ENCODE data around the gene ATP5F1E.
"Not testable (repeated sequence)": the region's sequence is repeated elsewhere in the genome, so short reads cannot be mapped to it uniquely, and the experiment has no call there.

The ATP5F1E gene

DNA sequence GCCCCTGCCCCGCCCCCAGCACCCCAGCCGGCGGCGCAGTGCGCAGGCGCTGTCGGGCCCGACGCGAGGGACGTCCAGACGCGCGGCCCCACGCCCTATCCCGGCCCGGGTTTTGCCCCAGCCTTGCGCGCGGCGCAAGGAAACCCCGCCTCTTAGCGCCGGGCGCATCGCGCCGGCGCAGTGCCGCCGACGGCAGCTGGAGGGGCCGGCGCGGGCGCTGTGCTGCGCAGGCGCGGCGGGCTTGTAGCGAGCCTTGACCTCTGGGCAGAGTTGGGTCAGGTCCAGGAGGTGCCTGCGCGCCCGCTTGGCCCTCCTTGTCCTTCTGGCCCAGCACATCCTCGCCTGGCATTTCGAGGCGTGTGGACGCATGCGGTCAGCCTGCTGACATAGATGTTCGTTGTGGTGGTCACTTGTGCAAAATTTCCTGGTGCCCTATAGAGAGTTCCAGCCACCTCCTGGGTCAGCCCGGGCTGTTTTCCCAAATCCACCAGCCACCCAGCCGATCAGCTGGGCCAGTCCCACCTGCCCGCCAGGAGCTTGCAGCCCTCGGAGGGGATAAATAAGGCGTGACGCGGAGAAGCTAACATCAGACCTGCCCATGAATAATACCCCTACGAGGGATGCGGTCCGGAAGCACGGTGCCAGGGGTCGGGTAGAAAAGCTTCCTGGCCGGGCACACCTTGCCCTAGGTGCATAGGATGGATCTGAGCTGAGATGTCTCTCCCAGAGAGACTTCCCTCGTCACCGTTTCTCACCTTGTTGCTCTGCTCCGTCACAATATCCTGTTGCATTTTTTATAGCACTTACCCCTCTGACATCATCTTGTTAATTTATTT is 10.9 kb upstream of the ATP5F1E start:
- FAIRE-seq: no peak

DNA sequence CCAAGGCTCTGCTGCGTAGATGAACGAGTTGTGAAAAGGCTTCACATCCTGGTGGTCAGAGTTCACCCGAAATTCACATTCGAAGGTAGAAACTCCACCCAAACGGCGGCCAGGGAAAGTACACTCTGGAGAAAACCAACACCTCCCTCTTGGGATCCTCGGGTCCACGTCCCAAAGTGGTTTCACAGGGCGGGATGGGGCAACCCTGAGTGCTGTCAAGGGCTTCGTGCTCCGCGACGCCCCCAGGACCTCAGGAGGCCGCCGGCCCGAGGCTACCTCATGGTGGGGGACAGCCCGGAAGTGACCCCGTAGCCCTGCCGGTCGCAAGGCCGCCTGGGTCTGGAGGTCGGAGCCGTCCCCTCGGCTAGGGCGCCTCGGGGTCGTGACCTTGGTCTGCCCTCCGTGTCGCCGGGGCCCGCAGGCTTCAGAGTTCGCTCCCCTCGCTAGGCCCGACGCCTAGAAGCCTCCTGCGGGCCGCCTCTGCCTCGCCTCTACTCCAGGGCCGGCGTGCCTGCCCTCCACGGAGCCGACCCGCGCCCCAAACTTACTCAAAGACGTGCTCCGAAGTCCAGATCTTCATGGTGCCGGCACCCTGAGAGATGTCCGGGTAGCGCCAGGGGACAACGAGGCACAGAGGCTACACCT is 10.1 kb upstream of the ATP5F1E start, which contains the start of gene PRELID3B:
Gene PRELID3B (minus strand): TSS at position 636 of the 645 bp plus-strand sequence. CDS start 56 bp downstream, at position 580.
- no peak for FAIRE-seq

DNA sequence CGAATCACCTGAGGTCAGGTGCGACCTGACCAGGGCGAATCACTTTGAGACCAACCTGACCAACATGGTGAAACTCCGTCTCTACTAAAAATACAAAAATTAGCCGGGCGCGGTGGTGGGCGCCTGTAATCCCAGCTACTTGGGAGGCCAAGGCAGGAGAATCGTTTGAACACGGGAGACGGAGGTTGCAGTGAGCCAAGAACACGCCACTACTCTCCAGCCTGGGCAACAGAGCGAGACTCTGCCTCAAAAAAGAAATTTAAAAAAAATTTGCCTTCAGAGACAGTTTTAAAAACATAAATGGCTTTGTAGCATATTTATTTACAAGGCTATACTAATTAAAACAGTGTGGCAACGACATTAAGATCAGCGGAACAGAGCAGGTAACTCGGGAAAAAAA is 9.4 kb upstream of the ATP5F1E start:
- not testable (repeated sequence) for FAIRE-seq

DNA sequence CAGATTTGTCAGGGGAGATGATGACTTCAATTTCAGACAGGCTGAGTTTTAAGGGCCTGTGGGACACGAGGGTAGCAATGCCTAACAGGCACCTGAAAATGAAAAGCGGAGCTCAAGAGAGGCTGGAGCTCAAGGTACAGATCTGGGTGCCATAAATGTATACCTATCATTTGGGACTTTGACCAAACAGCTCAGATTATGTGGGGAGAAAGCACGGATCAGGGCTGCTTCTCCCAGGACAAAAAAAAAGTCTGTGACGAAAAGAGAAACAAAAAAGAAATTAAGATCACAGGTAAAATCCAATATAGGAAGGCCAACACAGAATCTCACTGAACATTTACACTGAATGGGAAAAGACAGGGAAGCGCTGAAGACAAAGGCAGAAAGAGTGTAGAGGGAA is 8.5 kb upstream of the ATP5F1E start:
- FAIRE-seq: no peak

DNA sequence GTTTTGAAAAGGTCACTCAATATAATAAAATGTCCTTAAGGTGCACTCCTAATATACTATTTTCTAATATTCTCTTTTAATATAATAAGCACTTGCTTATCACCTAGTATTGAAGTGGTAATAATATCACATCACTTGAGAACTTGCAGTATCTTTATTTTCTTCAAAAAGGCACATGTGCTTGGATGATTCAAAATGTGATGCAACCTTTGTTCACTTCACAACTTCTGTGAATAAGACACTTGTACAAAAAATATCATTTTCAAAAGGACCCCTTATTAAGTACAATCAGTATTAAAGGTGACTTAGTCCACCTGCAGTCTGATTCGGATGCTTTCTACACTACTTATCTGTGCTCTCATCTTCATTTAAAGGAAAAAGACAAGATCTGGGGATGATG is 7.1 kb upstream of the ATP5F1E start:
- no peak for FAIRE-seq

DNA sequence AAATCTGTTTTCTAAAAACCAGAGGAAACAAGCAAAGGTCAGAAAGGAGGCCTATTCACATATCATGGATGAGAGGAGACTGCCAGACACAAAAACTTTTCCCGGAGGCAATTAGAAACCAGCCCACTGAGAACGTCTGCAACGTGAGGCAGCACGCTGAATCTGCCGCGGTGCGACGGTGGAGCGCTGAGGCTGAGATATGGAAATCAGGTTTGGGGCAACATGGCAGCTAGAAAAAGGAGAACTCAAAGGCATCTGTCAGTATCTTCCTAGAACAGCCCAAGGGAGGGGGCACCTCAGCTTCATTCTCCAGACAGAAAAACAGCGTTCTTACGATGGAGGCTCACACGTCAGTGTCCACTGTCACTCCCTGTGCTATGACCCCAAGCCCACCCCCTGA is 5.3 kb upstream of the ATP5F1E start:
- no peak for FAIRE-seq

DNA sequence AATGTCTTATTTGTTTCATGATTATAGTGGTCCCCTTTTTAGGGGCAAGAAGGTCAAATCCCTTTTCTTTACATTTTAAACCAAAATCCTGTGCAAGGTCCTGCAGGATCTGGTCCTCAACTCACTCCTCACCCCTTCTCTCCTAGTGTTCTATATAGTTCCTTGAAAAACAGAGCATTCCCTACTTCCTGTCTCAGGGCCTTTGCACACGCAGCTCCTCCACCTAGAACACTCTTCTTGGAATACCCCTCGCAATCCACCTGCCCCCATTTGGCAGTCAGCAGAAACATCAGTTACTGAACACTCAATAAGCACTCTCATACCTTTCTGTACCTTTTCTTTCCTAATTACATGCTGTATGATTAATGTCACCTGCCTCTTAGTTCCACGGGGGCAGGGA is 3.2 kb upstream of the ATP5F1E start:
- no peak for FAIRE-seq

DNA sequence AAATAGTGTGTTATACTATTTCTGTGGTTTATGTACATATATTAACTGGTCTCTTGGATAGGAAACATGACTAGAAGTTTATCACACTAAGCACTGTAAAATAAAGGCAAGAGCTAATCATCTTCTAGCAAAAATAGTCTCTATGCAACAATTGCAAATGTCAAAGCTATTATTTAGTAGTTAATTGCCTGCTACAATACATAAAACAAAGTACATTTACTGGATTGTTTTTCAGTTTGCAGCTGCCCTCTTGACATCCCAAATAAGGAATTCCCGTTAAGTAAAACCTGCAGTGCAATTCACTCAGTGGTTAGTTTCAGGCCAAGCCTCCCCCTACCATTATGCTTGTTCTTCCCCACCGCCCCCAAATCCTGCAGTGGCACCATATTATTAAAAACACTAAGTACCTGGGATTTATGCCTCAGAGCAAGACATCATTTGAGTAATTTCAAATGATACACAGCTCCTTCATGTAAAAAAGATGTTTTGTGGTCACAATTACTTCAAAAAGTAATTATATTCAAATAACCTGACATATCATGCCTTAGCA is 1.6 kb upstream of the ATP5F1E start:
- no peak for FAIRE-seq

DNA sequence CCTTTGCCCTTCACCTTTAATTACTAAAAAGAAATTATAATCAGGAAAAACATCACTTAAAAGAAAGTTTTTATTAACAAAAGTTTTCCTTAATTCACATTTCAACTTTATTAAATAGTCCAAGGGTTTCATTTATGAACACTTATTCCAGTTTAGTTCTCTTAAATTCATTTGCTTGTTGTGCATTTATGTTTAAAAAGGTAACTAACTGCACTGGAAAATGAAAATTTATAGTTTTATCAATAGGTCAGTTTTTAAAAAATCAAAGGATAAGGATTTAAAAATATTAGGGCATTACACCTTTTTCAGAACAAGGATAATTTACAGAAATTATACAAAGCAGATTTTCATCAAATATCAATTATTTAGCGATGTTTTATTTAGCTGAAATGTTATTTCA is 958 bp upstream of the ATP5F1E start:
- FAIRE-seq: peak; percentile 54

DNA sequence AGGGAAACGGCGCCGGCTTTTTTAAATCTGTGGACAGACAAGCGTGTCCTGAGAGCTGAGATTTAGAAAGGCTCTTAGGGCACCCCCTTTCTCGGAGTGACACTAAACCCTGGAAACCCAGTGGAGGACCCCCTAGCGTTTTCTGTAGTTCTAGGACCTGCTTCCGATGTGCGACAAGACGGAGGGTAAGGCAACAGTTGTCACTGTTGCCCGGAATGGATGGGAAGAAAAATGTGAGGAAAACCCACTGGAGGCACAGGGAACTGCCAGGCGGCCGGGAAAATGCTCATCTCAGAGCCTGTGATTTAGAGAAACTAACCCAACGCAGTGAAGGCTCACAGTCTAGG is 551 bp upstream of the ATP5F1E start:
- no peak for FAIRE-seq

DNA sequence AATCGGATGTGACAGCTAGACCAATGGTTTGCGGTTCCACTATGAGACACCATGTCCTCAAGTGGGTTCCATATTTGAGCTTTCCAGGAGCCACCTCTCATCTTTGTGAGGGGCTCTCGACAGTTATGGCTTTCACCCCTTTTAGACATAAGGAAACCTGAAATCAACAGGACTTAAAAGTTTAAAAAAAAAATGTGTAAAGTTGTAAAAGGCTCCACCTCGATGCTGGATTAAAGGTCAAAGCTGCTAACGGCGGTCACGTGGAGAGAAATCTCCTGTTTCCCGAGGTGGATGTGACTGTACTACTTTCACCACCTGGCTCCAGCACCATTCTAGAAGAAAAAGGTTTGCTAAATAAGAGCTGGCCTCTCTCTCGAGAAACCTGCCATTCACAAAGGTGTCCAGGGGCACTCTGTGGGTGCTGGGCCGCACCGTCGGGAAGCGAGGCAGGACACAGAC is 542 bp downstream of the ATP5F1E start:
- no peak for FAIRE-seq

DNA sequence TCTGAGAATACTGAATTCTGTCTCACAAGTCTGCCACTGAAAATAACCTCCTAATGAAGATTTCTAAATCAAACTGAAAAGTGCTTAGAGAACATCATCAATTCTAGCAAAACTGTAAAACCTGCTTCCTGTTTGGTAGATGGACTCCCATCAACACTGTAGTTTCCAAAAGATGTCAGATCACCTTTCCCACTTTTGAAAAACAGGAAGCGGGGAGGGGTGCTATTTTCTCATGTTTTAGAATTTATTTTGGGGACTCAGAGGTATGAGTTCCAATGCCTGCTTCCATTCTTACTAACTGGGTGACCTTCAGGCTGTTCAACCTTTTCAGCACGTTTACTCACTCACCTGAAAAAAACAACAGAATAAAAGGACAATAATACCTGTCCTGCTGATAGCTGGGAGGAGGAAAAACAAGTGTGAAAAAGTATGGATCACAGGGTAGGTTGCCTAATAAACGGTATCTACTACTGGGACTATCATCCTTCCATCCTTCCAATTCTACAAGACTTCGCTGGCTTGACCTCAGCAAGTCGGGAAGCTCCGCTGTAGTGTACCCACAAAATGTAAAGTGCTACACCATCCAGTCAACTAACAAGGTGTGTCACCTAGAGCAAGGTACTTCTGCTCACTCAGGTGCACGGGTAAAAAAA is 1.1 kb downstream of the ATP5F1E start:
- FAIRE-seq: no peak

DNA sequence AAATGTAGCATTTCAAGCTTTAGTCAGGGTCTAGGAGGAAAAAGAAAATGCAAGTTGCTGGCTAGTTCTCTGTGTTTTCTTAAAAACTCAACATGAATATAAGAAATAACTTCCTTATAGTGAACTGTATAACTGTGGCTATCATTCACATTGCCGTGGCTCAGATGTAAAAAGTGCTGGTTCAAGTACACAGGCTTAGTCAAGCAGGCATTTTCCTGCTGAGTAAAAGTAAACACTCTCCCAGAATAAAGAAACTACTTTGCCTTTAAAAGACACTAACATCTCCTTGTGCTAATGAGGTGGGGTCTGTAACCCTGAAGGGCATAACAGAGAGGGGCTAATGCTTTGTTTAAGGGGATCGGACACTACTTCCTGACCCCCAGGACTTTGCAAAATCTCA is 3.3 kb downstream of the ATP5F1E start:
- no peak for FAIRE-seq

DNA sequence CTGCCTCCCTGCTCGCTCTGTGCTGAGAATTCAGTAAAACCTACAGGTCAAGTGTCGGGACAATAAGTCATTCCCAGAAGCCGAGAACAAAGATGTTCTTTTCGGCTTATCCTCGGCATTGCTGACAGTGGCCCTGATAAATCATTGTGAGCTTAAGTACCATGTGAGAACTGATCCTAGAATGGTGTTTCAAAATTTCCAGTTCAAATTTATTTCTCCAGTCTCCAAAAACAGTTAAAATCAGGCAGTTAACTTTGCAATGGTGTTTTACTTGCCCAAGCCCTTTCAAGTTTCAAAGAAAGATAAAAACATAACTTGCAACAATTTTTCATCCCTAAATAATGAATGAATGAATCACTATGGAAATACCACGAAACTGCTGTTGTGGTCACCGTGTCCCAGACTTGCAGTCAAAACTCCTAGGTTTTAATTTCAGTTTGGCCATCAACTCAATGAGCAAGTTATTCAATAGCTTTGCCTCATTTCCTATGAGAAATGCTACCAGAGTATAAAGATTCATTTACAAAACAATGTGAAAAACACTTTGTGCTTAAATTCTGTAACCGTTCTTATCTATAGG is 4.3 kb downstream of the ATP5F1E start:
- FAIRE-seq: no peak

DNA sequence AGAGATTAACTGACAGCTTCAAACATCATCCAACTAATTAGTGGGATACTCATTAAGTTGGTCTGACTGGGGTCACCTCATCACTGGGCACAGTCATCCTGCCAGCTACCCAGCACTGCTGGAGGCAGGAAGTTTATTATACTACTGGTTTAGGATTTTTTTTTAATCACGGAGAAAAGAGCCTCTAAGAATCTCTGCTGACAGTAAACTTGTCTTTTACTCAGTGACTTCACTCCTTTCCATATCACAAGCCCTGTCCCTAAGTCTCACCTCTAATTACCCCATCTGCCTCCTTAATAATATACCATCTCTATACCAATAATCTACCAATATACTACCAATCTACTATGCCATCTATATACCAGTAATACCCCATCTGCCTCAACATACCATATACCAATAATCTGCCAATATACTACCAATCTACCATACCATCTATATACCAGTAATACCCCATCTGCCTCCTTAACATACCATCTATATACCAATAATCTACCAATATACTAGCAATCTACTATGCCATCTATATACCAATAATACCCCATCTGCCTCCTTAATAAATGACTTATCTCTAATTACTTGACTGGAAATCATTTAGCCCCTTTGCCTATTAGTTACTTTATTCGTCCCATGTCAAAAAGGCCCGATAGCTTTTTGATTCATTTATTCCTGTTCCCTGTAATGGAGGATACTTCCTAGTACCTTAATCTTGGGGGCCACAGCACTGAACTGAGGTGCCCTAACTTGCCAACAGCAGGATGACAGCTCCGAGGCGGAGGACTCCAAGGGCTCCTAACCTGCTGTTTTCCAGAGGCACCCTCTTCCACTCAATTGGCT is 5.0 kb downstream of the ATP5F1E start:
- FAIRE-seq: no peak

DNA sequence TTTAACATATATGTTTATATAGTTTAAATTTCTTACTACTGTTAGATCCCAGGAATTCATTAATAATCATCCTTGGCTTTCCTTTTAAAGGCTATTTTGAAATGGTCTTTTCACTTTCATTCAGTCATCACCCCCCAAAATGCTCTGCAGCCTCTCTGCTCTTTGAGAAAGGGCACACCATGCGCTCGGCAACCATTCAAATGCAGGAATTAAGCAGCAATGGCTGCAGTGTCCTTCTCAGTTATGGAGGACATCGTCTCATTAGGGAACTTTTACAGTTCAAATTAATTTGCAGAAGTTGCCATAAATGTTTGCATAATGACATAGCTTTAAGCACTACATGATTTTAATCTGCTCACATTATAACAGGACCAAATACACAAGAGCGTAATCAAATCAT is 6.6 kb downstream of the ATP5F1E start:
- FAIRE-seq: no peak

DNA sequence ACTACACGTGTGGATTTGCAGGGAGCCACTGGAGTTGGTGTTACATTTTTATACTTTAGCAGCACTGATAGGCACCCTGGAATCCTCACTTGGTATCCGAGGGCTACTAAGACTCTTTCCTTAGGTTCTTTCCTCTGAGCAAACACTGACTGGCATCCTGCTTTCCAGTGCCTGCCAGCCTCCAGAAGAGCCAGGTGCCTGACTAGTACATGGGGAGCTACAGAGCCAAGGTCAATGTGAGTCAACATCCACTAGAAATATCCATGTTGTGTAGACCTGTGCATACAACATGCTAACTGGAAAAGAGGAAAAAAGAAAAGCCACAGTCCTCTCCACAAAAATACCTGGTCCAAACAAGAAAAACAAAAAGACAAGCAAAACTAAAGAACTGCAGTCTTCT is 7.0 kb downstream of the ATP5F1E start:
- no peak for FAIRE-seq

DNA sequence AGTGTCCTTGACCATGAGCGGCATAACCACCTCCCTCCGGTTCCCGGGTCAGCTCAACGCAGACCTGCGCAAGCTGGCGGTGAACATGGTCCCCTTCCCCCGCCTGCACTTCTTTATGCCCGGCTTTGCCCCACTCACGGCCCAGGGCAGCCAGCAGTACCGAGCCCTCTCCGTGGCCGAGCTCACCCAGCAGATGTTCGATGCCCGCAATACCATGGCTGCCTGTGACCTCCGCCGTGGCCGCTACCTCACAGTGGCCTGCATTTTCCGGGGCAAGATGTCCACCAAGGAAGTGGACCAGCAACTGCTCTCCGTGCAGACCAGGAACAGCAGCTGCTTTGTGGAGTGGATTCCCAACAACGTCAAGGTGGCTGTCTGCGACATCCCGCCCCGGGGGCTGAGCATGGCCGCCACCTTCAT is 8.0 kb downstream of the ATP5F1E start:
- no peak for FAIRE-seq

DNA sequence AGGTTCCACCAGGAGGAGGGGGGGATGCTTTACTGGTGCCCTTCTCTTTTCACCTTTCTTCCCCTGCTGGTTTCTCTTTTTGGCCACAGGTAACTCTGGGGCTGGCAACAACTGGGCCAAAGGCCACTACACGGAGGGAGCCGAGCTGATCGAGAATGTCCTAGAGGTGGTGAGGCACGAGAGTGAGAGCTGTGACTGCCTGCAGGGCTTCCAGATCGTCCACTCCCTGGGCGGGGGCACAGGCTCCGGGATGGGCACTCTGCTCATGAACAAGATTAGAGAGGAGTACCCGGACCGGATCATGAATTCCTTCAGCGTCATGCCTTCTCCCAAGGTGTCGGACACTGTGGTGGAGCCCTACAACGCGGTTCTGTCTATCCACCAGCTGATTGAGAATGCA is 8.5 kb downstream of the ATP5F1E start:
- FAIRE-seq: no peak

DNA sequence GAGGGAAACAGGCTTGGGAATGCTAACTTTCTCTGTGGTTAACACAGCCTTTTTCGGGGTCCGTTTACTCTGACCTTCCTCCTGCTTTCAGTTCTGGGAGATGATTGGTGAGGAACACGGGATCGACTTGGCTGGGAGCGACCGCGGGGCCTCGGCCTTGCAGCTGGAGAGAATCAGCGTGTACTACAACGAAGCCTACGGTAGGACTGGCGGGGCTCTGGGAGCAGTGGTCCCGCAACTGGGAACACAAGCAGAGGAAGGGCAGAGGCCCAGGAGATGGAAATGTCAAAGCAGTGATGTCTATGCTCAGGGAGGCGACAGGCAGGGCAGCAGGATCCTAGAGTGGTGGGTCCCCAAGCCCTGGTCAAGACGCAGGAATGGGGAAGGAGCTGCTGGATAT is 9.4 kb downstream of the ATP5F1E start:
- FAIRE-seq: no peak

DNA sequence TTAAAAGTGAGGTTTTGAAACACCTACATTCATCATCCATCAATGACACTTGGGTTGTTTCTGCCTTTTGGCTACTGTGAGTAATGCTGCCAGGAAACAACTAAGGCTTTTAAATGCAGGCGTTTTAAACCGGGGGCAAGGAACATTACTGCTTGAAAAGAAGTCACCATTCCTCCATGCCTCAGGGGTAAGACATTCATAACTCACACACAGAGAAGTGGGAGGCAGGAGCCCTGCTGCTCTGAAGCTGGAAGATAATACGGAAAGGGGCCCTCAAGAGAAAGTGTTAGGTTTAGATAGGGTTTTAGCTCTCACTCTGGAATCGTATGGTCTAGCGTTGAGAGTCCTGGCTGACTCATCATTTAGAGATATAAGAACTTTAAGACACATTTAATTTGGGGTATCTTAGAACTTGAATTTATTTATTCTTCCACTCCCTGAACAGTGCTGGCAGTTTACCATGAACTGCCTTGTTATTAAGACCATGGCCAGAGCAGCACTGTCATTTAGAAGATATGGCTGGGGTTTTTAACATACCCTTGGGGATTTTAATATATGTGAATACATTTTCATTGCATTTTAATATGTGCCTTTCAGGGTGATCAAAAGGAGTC is 11.1 kb downstream of the ATP5F1E start:
- FAIRE-seq: no peak

DNA sequence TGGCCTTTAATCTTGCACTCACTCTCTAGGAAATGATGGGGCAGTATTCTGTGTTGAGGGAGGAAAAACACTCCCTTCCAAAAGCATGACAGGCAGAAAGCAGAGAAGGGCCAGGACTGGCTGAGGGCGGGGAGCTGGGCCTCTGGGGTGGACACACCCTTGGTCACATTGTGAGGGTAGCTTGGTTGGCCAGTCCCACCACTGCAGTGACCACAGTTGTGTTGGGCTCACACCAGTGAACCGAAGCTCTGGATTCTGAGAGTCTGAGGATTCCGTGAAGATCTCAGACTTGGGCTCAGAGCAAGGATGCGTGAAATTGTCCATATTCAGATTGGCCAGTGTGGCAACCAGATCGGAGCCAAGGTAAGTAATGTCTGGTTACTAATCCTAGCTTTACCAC is 12.9 kb downstream of the ATP5F1E start, which contains the start of gene TUBB1:
Gene TUBB1 (plus strand): TSS at position 213 of the 400 bp plus-strand sequence. CDS start 94 bp downstream, at position 307.
- no peak for FAIRE-seq
